ENCODE results near the gene SKA2. TPM values are rescaled to one million over a fixed set of nuclear protein-coding genes. Genes with fewer than 3 reads are reported as not detected.

The SKA2 gene
- total RNA-seq, 1 experiment from 2014 or later: 65.6 TPM

DNA sequence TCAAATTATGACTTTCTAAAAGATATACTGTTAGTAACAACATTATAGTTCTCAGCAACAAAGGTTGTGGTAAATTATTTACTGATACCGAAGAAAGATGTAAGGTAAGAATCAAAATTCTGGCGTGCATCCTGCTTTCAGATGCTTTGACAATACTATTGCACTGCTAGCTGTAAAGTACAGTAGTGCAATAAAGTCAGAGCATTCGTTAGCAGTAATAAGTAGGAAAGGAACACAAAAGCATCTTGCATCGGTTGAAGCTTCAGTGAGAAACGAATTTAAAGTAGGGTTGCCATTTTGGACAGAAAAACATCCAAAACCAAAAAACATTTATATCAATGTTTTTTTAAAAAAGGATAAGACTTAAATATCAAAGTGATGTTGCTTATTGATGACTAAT, 4.0 kb downstream of the SKA2 start:
- H3K9me2 ChIP-seq (ENCODE audit: insufficient read depth): no peaks in the 10 kb centered on the region
- no peaks in the 10 kb centered on the region for H3K27me3 ChIP-seq (ENCODE audit: insufficient read depth, low read depth)
- no peaks in the 10 kb centered on the region for H3K9me3 ChIP-seq (ENCODE audit: insufficient read depth, low read depth)
- H3F3A ChIP-seq (ENCODE audit: insufficient read depth, low read depth): peaks cover 24% of the 10 kb centered on the region
- no peak overlapping the region for H3K27ac ChIP-seq
- DNase-seq: no peak
- no peak for TF ChIP-seq EZH2 (IDR thresholded peaks at IDR 0.05; ENCODE audit: low read depth)
- TF ChIP-seq, protein P1, sequence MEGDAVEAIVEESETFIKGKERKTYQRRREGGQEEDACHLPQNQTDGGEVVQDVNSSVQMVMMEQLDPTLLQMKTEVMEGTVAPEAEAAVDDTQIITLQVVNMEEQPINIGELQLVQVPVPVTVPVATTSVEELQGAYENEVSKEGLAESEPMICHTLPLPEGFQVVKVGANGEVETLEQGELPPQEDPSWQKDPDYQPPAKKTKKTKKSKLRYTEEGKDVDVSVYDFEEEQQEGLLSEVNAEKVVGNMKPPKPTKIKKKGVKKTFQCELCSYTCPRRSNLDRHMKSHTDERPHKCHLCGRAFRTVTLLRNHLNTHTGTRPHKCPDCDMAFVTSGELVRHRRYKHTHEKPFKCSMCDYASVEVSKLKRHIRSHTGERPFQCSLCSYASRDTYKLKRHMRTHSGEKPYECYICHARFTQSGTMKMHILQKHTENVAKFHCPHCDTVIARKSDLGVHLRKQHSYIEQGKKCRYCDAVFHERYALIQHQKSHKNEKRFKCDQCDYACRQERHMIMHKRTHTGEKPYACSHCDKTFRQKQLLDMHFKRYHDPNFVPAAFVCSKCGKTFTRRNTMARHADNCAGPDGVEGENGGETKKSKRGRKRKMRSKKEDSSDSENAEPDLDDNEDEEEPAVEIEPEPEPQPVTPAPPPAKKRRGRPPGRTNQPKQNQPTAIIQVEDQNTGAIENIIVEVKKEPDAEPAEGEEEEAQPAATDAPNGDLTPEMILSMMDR (conservative IDR thresholded peaks at IDR 0.05): no peak
- no TSS peak for BruUV-seq (replicated peaks)
- ChIA-PET CTCF (no interaction called here), POLR2A (ENCODE audit: unreplicated experiment) (interaction anchor here (0.5 kb wide), 1 partner anchor 43 kb away, joined by 3 read pairs; no protein-coding TSS in a partner anchor)
- peaks cover 87% of the 10 kb centered on the region for H3K79me2 ChIP-seq (ENCODE audit: low read depth)
- H3K36me3 ChIP-seq (ENCODE audit: low read depth): 0 out of 2 replicates have a peak, but pooled peaks cover 3% of the 10 kb centered on the region
- 0 out of 2 replicates have a peak, but pooled peaks cover 4% of the 10 kb centered on the region for H4K20me1 ChIP-seq (ENCODE audit: insufficient read depth)
- intact Hi-C loops (cut with micrococcal nuclease; ENCODE audit: unreplicated experiment): no loop called here
- no peak overlapping the region for H2AFZ ChIP-seq
- peaks cover 42% of the 10 kb centered on the region for H3K4me1 ChIP-seq (replicated peaks; ENCODE audit: insufficient read depth)
- no peak overlapping the region for H3K4me2 ChIP-seq
- H3K4me3 ChIP-seq: no peak overlapping the region

DNA sequence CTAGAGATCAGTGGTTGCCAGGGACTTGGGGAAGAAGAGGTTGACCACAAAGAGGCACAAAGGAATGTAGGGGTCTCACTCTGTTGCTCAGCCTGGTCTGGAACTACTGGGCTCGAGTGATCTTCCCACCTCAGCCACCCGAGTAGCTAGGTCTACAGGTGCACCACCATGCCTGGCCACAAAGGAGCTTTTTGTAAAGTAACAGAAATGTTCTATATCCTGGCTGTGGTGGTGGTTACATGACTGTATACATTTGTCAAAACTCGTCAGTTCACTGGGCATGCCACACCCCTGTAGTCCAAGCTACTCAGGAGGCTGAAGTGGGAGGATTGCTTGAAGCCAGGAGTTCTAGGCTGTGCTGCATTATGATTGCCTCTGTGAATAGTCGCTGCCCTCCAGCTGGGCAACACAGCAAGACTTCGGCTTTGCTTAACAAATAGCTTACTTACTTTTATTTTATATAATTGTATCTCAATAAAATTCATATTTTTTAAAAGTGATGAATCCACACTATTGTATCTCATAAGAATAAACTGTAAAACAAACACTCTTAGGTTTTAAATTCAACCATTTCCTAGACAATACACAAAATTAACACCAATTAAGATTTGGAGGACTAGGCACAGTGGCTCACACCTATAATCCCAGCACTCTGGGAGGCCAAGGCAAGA, 5.0 kb downstream of the SKA2 start:
- CTCF ChIA-PET: no interaction called here
- DNase-seq: no peak
- Histone ChIP-seq H3K9me3 (ENCODE audit: insufficient read depth, low read depth) (no peaks in the 10 kb centered on the region), H3K4me2 (no peak overlapping the region), H2AFZ (no peak overlapping the region), H4K20me1 (ENCODE audit: insufficient read depth) (0 out of 2 replicates have a peak, but pooled peaks cover 4% of the 10 kb centered on the region), H3K27me3 (ENCODE audit: insufficient read depth, low read depth) (no peaks in the 10 kb centered on the region), H3F3A (ENCODE audit: insufficient read depth, low read depth) (peaks cover 24% of the 10 kb centered on the region), H3K4me3 (no peak overlapping the region), H3K4me1 (replicated peaks; ENCODE audit: insufficient read depth) (peaks cover 42% of the 10 kb centered on the region), H3K9me2 (ENCODE audit: insufficient read depth) (no peaks in the 10 kb centered on the region), H3K27ac (peak overlapping the region; percentile 13; the same call in 1 of the 2 replicates), H3K36me3 (ENCODE audit: low read depth) (0 out of 2 replicates have a peak, but pooled peaks cover 3% of the 10 kb centered on the region), H3K79me2 (ENCODE audit: low read depth) (peaks cover 94% of the 10 kb centered on the region)
- POLR2A ChIA-PET (ENCODE audit: unreplicated experiment): interaction anchor here (0.7 kb wide), 1 partner anchor 91 kb away, joined by 4 read pairs; no protein-coding TSS in a partner anchor
- no TSS peak for BruUV-seq (replicated peaks)
- TF ChIP-seq EZH2 (IDR thresholded peaks at IDR 0.05; ENCODE audit: low read depth): no peak
- TF ChIP-seq, protein P1 (conservative IDR thresholded peaks at IDR 0.05): no peak
- intact Hi-C loops (cut with micrococcal nuclease; ENCODE audit: unreplicated experiment): no loop called here

DNA sequence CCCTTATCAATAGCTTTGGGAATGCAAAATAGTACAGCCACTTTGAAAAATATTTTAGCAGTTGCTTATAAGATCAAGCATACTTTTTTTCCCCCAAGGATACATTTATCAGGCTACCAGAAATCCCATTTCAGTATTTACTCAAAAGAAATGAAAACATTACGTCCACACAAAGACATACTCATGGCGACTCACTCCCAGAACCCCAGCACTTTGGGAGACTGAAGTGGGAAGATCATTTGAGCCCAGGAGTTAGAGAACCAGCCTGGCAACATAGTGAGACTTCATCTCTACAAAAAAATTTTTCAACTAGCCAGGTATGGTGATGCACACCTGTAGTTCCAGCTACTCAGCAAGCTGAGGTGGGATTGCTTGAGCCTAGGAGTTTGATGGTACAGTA, 5.9 kb downstream of the SKA2 start:
- H2AFZ ChIP-seq: no peak overlapping the region
- H3F3A ChIP-seq (ENCODE audit: insufficient read depth, low read depth): peaks cover 16% of the 10 kb centered on the region
- peaks cover 42% of the 10 kb centered on the region for H3K4me1 ChIP-seq (replicated peaks; ENCODE audit: insufficient read depth)
- H3K36me3 ChIP-seq (ENCODE audit: low read depth): peaks cover 9% of the 10 kb centered on the region; the same call in 1 of the 2 replicates
- no peak for TF ChIP-seq EZH2 (IDR thresholded peaks at IDR 0.05; ENCODE audit: low read depth)
- TF ChIP-seq, protein P1 (conservative IDR thresholded peaks at IDR 0.05): no peak
- intact Hi-C loops (cut with micrococcal nuclease; ENCODE audit: unreplicated experiment): no loop called here
- peak; percentile 7 to 73 for DNase-seq
- peak overlapping the region; percentile 26 for H3K4me2 ChIP-seq
- ChIA-PET CTCF (no interaction called here), POLR2A (ENCODE audit: unreplicated experiment) (interaction anchor here (0.6 kb wide), 1 partner anchor 56 kb away, joined by 3 read pairs; no protein-coding TSS in a partner anchor)
- H3K79me2 ChIP-seq (ENCODE audit: low read depth): peaks cover 99% of the 10 kb centered on the region
- H3K27ac ChIP-seq: peak overlapping the region; percentile 13
- H3K9me3 ChIP-seq (ENCODE audit: insufficient read depth, low read depth): no peaks in the 10 kb centered on the region
- 0 out of 2 replicates have a peak, but pooled peaks cover 4% of the 10 kb centered on the region for H4K20me1 ChIP-seq (ENCODE audit: insufficient read depth)
- no peak overlapping the region for H3K4me3 ChIP-seq
- no peaks in the 10 kb centered on the region for H3K9me2 ChIP-seq (ENCODE audit: insufficient read depth)
- H3K27me3 ChIP-seq (ENCODE audit: insufficient read depth, low read depth): no peaks in the 10 kb centered on the region
- no TSS peak for BruUV-seq (replicated peaks)
